HG02588 (cell line): Measurements from ENCODE around the gene SAP25.
"Not testable (repeated sequence)": the region's sequence is repeated elsewhere in the genome, so short reads cannot be mapped to it uniquely, and the experiment has no call there.

Experiments used
- ATAC-seq: cut with Tn5 transposase; IDR thresholded peaks from one replicate; pipeline ENCODE4 v1.9.1; 2021; ENCODE audit warnings: mild to moderate bottlenecking, moderate library complexity; ENCODE audit not compliant: unreplicated experiment

The SAP25 gene

DNA sequence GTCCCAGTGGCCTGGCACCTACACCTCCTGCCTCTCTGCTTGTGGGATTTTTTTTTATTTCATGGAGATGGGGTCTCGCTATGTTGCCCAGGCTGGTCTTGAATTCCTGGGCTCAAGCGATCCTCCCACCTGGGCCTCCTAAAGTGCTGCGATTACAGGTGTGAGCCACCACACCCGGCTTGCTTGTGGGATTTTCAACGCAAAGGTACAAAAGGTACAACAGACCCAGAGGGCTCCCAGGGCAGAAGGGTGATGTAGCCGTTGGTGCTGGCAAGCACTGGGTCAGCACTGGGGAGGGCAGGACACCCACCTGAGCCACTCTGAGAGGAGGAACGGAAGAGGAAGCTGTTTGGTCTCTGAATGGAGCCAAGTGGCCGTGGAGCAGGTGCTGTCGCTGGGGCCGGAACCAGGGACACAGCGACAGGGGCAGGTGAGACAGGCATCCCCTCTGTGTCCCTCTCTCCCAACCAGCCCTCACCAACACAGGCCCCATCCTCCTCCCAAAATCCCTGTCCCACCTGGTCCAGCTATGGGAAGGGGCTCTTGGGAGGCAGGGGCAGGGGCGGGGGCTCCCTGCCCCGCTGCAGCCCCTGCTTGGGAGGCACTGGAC, 2.8 kb upstream of the SAP25 start:
- no peak for ATAC-seq

DNA sequence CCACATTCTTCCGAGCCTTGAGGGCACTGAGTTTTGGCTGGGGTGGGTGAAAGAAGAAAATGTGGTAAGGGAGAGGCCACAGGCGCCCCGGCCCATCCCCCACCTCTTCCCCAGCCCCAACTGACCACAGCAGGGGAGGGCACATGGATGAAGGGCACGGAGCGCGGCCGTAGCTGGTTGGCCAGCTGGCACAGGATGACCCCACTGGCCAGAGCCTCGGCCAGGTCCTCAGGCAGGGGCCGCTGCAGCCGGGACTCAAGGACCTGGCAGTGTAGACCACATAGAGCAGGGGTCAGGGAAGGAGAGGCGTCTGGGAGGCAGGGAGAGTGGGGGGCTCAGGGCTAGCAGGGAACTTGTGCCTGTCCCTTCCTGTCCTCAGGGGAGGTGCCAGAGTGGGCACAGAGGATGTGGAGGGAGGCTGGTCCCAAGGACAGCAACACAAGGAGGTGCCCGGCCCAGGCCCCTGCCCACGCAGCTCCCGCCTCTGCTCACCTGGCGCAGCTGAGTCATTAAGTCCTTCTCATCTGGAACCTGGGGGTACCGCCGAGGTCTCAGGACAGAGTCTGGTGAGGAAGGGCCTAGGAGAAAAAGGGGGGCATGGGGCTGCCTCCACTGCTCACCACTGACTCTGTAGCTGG, 2.2 kb upstream of the SAP25 start:
- ATAC-seq = no peak

DNA sequence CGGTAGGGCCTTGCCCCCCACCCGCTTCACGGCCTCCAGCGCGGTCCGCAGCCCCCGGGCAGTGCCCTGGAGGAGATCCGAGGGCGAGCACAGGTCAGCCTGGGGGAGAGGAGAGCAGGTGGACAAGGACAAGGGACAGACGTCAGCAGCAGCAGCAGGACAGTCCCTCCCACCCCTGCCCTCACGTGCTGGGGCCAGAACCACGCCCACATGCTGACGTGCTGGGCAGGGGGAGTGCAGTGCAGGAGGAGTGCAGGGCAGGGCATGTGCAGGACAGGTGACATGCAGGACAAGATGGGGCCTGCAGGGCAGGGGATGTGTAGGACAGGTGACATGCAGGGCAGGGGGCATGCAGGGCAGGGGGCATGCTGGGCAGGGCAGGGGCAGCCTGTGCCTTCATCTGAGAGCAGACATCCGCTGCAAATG, 1.5 kb upstream of the SAP25 start:
- ATAC-seq = no peak

DNA sequence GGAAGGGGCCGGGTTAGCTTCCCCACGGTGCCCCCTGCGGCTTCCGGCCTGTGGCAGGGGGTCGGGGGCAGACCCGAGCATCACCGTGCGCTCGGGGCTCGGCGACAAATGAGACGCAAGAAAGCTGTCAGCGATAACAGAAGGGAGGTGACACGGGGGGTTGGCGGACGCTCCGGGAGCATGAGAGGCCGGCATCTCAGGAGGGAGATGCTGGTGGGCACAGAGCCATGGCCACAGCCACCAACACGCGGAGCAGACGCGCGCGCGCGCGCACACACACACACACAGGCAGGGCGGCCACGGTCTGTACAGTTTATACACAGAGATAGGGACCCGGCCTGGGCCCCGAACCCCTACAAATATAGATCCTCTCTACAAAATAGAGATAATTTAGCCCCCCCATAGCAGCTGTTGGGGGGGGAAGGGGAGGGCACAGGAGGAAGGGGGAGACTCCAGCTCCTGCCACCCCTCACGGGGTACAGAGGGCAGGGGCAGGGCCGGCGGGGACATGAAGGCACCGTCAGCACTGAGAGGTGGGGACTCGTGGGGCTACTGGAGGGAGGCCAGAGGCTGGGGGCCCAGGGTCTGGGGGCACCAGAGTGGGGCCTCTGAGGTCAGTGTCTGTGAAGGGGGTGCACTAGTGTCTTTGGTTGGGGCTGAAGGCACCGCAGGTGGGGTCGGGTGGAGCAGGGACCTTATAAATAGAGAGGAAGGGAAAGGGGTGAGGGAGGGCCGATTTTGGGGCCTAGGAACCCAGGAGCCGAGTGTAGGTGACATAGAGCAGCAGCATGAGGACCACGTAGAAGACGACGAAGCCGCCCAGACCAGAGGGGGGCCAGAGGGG, 884 bp upstream of the SAP25 start:
- ATAC-seq = no peak

DNA sequence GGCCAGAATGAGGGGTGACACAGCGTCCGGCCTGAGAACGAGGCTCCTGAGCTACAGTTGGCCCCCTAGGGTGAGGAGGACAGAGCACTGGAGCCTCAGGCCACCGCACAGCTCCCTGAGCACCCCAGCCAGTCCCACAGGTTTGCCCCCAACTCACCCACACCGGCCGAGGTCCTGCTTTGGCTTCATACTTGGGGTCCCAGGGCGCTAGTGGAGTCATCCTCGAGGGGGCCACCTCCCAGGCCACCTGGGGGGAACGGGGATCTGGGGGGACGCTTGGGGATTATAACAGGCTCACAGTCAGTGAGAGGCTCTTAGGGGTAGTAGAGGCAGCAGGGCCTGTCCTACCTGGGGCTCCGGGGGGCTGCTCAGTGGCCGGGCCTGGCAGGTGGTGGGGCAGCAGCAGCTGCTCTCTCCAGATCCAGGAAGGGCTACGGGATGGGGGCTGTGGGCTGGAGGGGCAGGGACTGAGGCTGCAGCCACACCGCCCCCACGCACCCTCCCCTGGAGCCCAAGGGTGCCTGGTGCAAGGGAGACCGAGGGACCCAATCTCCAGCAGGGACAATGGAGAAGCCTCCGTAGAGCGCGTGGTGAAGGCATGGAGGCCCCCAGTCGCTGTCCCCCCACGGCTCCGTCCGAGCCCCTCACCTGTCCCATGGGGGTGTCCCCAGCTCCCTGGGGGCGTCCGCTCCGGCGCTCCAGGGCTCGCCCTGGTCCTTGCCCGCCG, 588 bp downstream of the SAP25 start:
- no peak for ATAC-seq

DNA sequence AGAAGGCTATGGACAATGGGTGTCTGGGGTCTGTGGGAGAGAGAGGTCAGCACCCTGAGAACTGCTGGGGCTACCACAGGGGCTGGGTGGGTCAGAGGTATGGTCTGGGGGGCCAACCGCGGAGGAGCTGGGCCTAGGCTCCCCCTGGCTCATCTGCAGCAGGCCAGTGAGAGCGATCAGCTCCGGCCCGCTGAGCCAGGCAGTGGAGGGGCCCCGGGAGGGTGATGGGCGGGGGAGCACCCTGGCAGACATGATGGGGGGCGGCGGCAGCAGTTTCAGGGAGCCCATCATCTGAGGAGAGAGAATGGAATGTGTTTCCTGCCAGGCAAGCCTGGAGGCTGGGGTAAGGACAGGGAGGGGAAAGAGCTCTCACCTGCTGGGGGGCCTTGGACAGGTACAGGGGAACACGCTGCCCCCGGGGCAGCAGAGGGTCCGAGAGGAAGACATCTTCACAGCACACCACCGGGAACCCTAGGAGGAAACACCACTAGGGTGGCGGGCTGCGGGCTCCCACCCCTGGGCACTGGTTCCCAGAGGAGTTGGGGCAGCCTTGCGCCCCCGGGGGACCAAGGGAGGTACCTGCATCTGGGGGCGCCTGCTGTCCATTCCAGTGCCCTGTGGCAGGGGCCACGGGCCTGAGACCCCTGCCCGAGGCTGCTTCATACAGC, 1.3 kb downstream of the SAP25 start:
- ATAC-seq = no peak

DNA sequence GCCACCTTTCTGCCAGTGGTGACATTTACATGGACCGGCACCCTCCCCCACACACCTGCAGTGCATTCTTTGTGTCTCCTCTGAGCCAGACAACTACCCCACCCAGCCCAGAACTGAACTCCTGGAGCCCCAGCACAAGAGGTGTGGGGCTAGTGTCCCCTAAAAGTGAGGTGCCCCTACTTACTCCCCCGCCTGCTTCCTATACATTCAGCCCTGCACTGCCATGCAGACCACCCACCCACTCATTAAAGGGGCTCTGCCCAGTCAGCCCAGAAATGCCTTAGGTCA, 1.9 kb downstream of the SAP25 start:
- no peak for ATAC-seq

DNA sequence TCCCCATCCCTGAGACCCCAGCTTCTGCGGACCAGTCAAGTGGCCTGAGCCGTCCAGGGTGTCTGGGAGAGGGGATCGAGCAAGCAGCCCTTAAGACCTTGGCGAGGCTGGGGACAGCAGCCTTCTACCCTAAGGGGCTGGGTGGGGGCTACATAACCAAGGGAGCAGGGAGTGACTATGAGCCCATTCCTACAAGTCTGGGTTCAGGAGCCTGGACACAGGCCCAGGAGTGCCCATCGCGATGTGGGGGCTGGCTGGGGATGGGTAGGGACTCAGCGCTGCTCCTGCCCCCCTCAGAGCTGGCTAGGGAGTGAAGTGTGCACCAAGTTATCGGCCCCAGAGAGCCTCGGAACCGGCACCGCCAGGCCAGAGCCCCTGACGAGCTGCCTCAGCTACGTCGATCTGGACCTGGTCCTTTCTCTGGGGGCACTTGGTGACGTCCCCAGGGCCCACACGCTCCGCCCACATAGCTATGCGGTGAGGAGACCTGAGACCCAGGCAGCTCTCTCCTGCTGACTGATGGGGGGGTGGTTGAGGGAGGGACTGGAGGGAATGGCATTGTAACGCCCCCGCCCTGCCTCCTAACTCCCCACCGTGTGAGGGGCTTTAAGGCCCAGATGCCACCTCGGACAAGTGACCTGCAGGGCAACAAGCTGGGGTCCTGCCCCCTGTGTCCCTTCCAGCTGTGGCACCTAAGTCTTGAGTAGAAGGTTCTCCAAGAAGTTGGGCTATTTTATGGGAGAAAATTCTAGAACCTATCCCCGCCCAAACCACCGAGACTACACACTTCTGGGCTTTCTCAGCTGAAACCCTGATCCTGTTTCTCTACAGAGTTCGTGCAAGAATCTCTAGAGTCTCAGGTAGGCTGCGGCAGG, 2.5 kb downstream of the SAP25 start:
- ATAC-seq = no peak

DNA sequence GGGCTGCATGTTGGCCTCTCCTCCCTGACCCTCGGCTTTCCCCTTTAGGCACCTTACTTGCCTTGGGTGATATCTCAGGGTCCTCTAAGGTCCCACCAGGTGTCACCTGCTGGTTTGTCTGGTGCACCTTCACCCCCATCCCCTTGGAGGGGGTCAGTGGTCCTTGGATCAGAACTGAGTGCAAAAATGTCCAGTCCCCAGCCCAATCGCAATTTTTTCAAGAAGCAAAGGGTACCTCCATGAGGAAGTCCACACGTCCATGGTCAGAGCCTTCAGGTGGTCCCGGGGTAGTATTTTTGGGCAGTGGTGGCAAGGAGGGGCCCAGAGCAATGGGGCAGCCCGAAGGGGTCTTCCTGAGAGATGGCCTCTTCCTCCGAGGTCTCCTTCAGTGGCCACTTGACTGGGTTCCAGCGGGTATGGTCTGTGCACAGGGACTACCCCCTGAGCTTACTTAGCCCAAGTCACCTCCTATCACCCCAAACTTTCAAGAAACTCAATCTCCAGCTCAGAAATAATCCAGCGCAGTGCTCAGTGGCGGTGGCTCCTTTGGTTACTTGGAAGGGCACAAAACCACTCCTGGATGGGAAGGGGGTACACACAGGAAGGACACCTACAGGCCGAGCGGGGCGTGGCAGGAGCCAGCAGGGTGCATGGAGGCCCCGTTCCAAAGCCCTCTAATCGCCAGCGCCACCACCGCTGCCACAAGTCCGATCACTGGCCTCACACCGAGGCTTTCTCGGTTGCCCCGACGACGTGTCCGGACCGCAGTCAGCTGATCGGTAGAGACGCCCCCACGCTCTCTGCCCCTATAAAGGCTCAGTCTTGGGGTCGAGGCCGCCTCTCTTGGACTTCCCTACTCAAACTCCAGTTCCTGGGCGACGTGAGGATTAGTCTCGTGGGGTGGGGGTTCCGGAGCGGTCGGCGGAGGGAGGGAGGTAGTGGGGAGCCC, 4.5 kb downstream of the SAP25 start:
- peak; percentile 43 for ATAC-seq

DNA sequence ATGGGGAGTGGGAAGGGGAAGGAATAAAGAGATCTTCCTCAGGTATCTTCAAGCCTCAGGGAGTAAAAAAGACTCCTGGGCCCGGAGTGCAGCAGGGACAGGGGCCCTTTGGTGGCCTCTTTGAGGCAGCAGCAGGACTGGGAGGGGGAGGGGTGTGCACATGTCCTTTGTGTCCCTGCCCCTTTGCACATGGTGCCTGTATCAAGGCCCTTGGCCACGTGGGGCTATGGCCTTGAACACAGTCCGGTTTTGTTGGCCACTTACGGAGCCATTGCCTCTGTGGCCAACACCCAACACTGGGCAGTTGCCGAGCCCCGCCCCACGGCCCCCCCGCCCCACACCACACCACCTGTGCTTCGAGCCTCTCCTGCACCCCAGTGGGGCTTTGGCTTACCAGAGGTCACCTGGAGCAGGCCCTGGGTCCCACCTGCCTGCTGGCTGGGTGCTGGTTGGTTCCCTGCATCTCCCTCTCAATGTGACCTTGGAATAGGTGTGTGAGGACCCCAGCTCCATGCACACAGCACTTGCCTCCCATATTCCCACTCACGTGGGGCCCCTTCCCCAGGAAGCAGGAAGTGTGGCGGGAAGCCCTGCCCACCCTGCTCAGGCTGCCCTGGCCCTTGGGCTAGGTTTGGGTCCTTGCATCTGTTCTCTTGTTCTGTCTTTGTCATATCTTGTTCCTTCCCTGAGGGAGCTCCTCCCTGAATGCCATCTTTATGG, 5.4 kb downstream of the SAP25 start:
- no peak for ATAC-seq

DNA sequence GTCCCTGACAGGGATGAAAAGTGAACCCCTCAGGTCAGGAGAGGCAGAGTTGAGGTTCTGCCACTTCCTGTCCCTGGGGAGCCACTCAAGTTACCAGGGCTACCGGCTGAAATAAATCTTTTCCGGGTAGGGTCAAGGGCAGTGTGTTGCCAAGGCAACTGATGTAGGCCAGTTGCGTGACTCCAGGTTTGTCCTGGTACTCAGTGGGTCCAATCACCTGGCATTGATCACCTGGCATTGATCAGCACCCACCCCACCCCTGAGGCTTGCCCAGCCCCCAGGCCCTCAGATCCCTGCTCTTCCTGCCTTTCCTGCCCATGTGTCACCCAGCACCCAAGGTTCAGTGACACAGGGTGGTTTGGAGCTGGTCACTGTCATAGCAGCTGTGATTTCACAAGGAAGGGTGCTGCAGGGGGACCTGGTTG, 5.9 kb downstream of the SAP25 start:
- no peak for ATAC-seq

DNA sequence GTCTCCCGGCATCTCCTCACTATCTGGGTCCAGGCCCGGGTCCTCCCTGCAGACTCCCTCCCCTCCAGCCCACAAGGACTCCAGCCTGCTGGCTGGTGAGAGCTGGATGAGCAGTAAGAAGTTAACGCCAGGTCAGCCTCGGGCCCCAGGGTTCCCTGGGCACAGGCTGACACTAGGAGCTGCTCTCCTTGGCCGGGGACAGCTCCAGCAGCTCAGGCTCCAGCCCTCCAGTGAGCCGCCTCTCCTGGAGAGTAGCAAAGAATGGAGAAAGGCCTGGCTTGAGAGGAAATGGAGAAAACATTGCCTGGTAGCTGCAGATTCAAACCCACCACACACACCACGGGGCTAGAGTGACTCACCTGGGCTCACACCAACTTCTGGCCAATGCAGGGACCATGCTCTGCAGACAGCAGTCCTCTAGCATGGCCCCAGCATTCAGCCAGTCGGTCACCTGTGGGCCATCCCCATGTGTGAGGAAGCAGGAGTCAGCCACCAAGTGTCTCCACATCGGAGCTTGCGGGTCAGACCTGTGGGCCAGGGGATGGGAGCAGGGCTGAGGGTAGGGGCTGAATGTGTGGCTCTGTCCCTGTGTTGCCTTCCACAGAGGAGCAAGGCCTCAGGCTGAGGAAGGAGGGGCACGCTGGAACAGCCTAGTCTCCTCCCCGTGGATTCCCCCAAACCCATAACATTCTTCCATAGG, 6.5 kb downstream of the SAP25 start:
- ATAC-seq = no peak

DNA sequence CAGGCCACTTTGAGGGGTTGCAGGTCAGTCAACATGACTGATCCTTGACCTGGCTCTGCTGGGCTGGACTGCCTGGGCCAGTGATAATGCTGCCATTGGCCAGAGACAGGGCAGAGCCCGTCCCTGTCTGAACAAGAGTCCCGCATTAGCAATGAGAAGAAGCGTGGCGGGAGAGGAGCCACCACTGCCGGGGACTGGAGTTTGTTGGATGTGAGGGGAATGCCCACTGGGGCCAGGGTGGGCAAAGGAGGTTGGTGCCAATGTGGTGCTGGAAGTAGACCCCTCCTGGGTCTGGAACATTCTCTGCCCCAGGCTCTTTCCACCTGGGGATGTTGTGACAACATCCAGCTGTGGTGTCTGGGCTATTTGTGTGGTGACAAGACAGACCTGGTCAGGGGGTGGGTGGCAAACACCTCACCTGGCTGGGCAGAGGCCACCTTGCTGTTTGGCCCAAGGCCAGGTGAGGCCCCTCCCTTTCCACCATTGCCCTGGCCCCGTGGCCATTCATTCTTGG, 7.6 kb downstream of the SAP25 start:
- ATAC-seq = no peak

DNA sequence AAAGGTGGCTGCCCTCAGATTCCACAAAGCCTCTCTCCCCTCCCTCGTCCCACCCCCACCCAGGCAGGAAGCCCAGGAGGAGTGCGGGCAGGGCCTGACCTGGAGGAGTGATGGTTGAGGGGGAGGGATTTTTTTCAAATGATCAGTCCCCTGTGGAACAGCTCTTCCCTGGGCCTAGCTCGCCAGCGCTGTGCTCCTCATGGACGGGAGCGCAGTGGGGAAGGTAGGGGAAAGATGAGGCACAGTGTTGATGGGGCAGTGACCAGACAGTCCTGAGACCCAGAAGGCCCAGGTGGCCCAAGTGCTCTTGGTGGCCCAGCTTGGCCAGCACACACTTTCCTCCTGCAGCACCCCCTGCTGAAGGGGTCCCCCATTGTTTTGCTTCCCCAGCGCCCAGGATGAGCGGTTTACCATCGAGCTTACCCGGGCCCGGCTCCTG, 8.5 kb downstream of the SAP25 start:
- no peak for ATAC-seq

DNA sequence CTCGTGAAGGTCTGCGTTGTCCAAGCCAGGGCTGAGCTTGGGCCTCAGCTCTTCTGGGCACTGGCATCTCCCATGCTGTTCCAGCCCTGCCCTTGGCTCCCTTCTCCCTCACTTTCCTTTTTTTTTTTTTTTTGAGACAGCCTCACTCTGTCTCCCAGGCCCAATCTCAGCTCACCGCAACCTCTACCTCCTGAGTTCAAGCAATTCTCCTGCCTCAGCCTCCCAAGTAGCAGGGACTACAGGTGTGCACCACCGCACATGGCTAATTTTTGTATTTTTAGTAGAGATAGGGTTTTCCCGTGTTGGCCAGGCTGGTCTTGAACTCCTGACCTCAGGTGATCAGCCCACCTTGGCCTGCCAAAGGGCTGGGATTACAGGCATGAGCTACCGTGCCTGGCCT, 9.3 kb downstream of the SAP25 start:
- not testable (repeated sequence) for ATAC-seq

DNA sequence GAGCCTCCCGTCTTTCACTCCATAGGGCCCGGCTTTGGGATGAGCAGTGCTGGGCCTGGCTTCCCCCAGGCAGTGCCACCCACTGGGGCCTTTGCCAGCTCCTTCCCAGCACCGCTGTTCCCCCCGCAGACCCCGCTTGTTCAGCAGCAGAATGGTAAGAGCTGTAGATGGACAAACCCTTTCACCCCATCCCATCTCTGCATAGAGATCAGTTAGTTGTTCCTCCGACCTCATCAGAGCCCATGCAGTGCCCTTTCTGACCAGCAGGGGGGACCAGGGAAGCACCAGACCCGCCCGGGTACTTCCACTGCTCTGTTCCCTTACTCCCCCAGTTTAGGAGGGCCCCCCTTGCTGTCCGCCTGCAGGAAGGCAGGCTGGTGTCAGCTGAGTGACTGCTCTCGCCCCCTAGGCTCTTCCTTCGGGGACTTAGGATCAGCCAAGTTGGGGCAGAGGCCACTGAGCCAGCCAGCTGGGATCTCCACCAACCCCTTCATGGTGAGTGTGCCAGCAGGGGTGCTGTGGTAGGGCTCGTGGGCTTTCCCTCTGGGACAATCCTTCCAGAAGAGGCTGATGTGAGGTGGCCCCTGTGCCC, 9.8 kb downstream of the SAP25 start:
- ATAC-seq = peak; percentile 45

DNA sequence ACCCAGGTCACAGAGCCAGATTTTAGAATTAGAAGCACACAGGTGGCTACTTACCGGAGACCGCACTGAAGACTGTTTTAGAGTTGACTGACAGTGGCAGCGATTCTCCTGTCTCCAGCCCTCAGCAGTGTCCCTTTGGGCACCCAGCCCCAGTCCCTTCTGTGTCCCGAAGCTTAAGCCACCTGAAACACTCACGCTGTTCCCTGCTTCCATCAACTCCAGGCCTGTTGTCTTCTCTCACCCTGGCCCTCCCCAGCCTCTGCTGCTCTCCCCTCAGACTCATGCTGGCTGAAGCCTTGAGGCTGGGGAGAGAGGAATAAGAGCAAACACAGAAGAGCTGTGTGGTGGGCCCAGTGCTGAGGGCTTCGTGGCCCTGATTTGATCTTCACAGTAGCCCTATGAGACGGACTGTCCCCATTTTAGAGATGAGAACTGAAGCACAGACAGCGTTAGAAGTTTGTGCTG, 10.6 kb downstream of the SAP25 start:
- ATAC-seq = no peak
